Measurements from ENCODE around the gene TMC3.

DNA sequence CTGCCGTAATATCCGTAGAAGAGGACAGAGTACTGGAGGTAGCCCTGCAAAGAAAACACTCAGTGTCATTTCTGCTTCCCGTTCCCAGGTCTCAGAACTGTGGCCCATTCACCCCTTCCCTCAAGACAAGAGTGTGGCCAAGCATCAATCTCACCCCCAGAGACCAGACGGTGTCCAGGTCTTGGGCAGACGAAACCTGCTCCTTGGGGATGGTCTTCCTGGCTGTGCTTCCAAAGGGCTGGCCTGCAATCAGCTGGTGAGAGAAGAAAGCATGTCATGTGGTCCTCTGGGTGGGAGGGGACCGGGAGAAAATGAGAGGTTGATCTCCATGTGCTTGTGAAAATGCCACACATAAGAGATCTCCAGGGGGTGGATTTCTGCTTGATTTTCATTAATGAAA, 15.8 kb downstream of the TMC3 start:
- TF ChIP-seq, protein P1, sequence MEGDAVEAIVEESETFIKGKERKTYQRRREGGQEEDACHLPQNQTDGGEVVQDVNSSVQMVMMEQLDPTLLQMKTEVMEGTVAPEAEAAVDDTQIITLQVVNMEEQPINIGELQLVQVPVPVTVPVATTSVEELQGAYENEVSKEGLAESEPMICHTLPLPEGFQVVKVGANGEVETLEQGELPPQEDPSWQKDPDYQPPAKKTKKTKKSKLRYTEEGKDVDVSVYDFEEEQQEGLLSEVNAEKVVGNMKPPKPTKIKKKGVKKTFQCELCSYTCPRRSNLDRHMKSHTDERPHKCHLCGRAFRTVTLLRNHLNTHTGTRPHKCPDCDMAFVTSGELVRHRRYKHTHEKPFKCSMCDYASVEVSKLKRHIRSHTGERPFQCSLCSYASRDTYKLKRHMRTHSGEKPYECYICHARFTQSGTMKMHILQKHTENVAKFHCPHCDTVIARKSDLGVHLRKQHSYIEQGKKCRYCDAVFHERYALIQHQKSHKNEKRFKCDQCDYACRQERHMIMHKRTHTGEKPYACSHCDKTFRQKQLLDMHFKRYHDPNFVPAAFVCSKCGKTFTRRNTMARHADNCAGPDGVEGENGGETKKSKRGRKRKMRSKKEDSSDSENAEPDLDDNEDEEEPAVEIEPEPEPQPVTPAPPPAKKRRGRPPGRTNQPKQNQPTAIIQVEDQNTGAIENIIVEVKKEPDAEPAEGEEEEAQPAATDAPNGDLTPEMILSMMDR (IDR thresholded peaks at IDR 0.05; ENCODE audit: poor library complexity): no peak
- no peak for TF ChIP-seq EZH2 (IDR thresholded peaks at IDR 0.05; ENCODE audit: borderline replicate concordance)
- TF ChIP-seq EZH2phosphoT487 (IDR thresholded peaks at IDR 0.05; ENCODE audit: low read depth, severe bottlenecking, unreplicated experiment): no peak

Measured in hepatocyte (in vitro differentiated cells).